HCT116 (cell line): ENCODE results near the gene SHROOM3. TPM values are rescaled to one million over a fixed set of nuclear protein-coding genes. Genes with fewer than 3 reads are reported as not detected.

Source experiments
- ATAC-seq: fragments of 200-7000 bp; cut with Tn5 transposase; 2 replicates; pipeline ENCODE4 v1.9.1; 2020; ENCODE audit warnings: mild to moderate bottlenecking, moderate library complexity
- BruUV-seq: library from RNA; stranded (reverse); fragments of 400-500 nt; replicated peaks from 2 replicates; lab custom pipeline; 2021; lab: Mats Ljungman, UMichigan
- CTCF ChIA-PET: fragments of 300-600 bp; sonication (Branson Sonifier 250); formaldehyde crosslinking; loops from one replicate; lab custom pipeline; 2021; ENCODE audit warnings: antibody characterized with exemption; lab: Charles Lee
- POLR2A ChIA-PET: fragments of 300-600, 350-600 bp; sonication (Branson Sonifier 250); formaldehyde crosslinking; loops from one replicate; lab custom pipeline; 2021; ENCODE audit warnings: antibody characterized with exemption; lab: Charles Lee
- RAD21 ChIA-PET, 2 experiments: fragments of 300-600 bp; sonication (Branson Sonifier 250); formaldehyde crosslinking; loops; one replicate each; lab custom pipeline; 2023; ENCODE audit warnings: low total read pairs in 2 of 2; ENCODE audit not compliant: uncharacterized antibody in 2 of 2, unreplicated experiment in 2 of 2, low non-redundant PET in 1 of 2; lab: Charles Lee
- DNase-seq: peaks from one replicate; pipeline ENCODE4 v3.0.0-alpha.2; 2010; ENCODE audit warnings: low read depth, low spot score
- H2AFZ ChIP-seq: fragments of 200-600 bp; shearing (Covaris generic), sonication (generic); 2 replicates; pipeline ENCODE4 v1.6.1; 2017; ENCODE audit warnings: low read depth, mixed run types, mixed read lengths, antibody characterized with exemption, low read length; ENCODE audit not compliant: poor library complexity, severe bottlenecking
- H3K27ac ChIP-seq: 2 replicates; pipeline ENCODE4 v1.5.1; 2012; ENCODE audit warnings: low read depth, low read length
- H3K27me3 ChIP-seq: fragments of 200-600 bp; sonication (generic); 2 replicates; pipeline ENCODE4 v1.6.1; 2016; ENCODE audit warnings: mixed run types, low read length, mixed read lengths; ENCODE audit not compliant: insufficient read depth
- H3K36me3 ChIP-seq, 2 experiments: fragments of 200-500 bp in 1 of 2; fragments of 200-600 bp in 1 of 2; sonication (Bioruptor generic) in 1 of 2; sonication (generic) in 1 of 2; 2 replicates each; pipeline versions ENCODE4 v1.5.1 to v1.6.1; 2014 to 2016; ENCODE audit warnings: low read length in 2 of 2, inconsistent platforms in 1 of 2, mixed read lengths in 1 of 2, mixed run types in 1 of 2; ENCODE audit not compliant: insufficient read depth in 2 of 2, control insufficient read depth in 1 of 2
- H3K4me1 ChIP-seq, 2 experiments: fragments of 200-600 bp in 1 of 2; sonication (generic) in 1 of 2; 2 replicates each; pipeline versions ENCODE4 v1.5.1 to v1.6.1; 2012 to 2017; ENCODE audit warnings: low read length in 2 of 2, inconsistent platforms in 1 of 2, mild to moderate bottlenecking in 1 of 2, mixed read lengths in 1 of 2, mixed run types in 1 of 2, moderate library complexity in 1 of 2; ENCODE audit not compliant: insufficient read depth in 2 of 2, control insufficient read depth in 1 of 2
- H3K4me2 ChIP-seq: fragments of 200-600 bp; sonication (generic); 2 replicates; pipeline ENCODE4 v1.6.1; 2017; ENCODE audit warnings: mixed run types, low read length, mixed read lengths
- H3K4me3 ChIP-seq, 2 experiments: fragments of 200-600 bp in 1 of 2; sonication (generic) in 1 of 2; replicated peaks in 1 of 2; 2 replicates each; pipeline ENCODE4 v1.5.1; 2011 to 2016; ENCODE audit warnings: low read length in 2 of 2, control low read depth in 1 of 2, low read depth in 1 of 2, mild to moderate bottlenecking in 1 of 2, mixed read lengths in 1 of 2, mixed run types in 1 of 2
- H3K79me2 ChIP-seq: fragments of 200-600 bp; sonication (generic); 2 replicates; pipeline ENCODE4 v1.6.1; 2017; ENCODE audit warnings: mild to moderate bottlenecking, mixed run types, low read length, moderate library complexity, mixed read lengths; ENCODE audit not compliant: insufficient read depth
- H3K9ac ChIP-seq: fragments of 200-600 bp; sonication (generic); 2 replicates; pipeline ENCODE4 v1.6.1; 2016; ENCODE audit warnings: low read length, mixed read lengths
- H3K9me2 ChIP-seq: fragments of 200-600 bp; sonication (generic), shearing (Covaris generic); 2 replicates; pipeline ENCODE4 v1.6.1; 2017; ENCODE audit warnings: mixed run types, mild to moderate bottlenecking, moderate library complexity; ENCODE audit not compliant: insufficient read depth
- H3K9me3 ChIP-seq, 2 experiments: fragments of 200-500 bp in 1 of 2; fragments of 200-600 bp in 1 of 2; sonication (Bioruptor generic) in 1 of 2; sonication (generic) in 1 of 2; 2 replicates each; pipeline ENCODE4 v1.6.1; 2014 to 2017; ENCODE audit warnings: low read length in 2 of 2, mixed read lengths in 2 of 2, inconsistent platforms in 1 of 2, low read depth in 1 of 2, mild to moderate bottlenecking in 1 of 2, mixed run types in 1 of 2, moderate library complexity in 1 of 2; ENCODE audit not compliant: control insufficient read depth in 1 of 2, insufficient read depth in 1 of 2
- H4K20me1 ChIP-seq: fragments of 200-600 bp; sonication (generic), shearing (Covaris generic); 2 replicates; pipeline ENCODE4 v1.6.1; 2017; ENCODE audit warnings: mixed run types, mild to moderate bottlenecking, moderate library complexity; ENCODE audit not compliant: insufficient read depth
- CEBPB ChIP-seq: IDR thresholded peaks from 2 replicates; pipeline ENCODE4 v1.6.1; 2012; ENCODE audit warnings: low read depth
- EGR1 ChIP-seq: IDR thresholded peaks from 2 replicates; pipeline ENCODE4 v1.6.1; 2012; ENCODE audit warnings: low read depth
- ELF1 ChIP-seq: IDR thresholded peaks from 2 replicates; pipeline ENCODE4 v1.6.1; 2012; ENCODE audit warnings: low read depth, borderline replicate concordance
- EZH2 ChIP-seq: fragments of 200-600 bp; sonication (generic); IDR thresholded peaks from 2 replicates; pipeline ENCODE4 v1.6.1; 2017; ENCODE audit warnings: antibody characterized with exemption, mixed run types
- FOSL1 ChIP-seq: IDR thresholded peaks from 2 replicates; pipeline ENCODE4 v1.6.1; 2012; ENCODE audit warnings: low read depth
- MAX ChIP-seq: IDR thresholded peaks from 2 replicates; pipeline ENCODE4 v1.6.1; 2012
- POLR2A ChIP-seq: IDR thresholded peaks from 2 replicates; pipeline ENCODE4 v1.7.0; 2011; ENCODE audit warnings: borderline replicate concordance; ENCODE audit not compliant: insufficient read depth, insufficient read length; ENCODE audit errors: extremely low read depth
- POLR2AphosphoS5 ChIP-seq: IDR thresholded peaks from 2 replicates; pipeline ENCODE4 v1.6.1; 2011; ENCODE audit warnings: mild to moderate bottlenecking, low read depth, low read length, moderate library complexity
- RAD21 ChIP-seq: IDR thresholded peaks from 2 replicates; pipeline ENCODE4 v1.6.1; 2012; ENCODE audit warnings: low read depth, mild to moderate bottlenecking
- SIN3A ChIP-seq: IDR thresholded peaks from 2 replicates; pipeline ENCODE4 v1.6.1; 2012; ENCODE audit warnings: low read depth
- SP1 ChIP-seq: IDR thresholded peaks from 2 replicates; pipeline ENCODE4 v1.6.1; 2012; ENCODE audit warnings: low read depth
- TCF7L2 ChIP-seq: IDR thresholded peaks from 2 replicates; pipeline ENCODE4 v1.7.0; 2011; ENCODE audit warnings: borderline replicate concordance, inconsistent platforms; ENCODE audit not compliant: insufficient read depth, insufficient read length; ENCODE audit errors: extremely low read depth
- intact Hi-C: fragments of 100-400 bp; cut with micrococcal nuclease; formaldehyde crosslinking; loops from 2 replicates; pipeline ENCODE4 v1.10.0; 2022
- total RNA-seq: library from RNA; stranded (reverse); gene quantifications from one replicate; pipeline ENCODE4 v1.2.1, GENCODE V29; 2021; ENCODE audit not compliant: unreplicated experiment
- TF ChIP-seq, protein P1 (sequence below), 3 experiments: fragments of 200-600 bp in 1 of 3; sonication (generic) in 1 of 3; IDR thresholded peaks in 2 of 3; conservative IDR thresholded peaks in 1 of 3; 2 replicates each; pipeline ENCODE4 v1.5.1; 2012 to 2017; ENCODE audit warnings: low read depth in 2 of 3, low read length in 2 of 3, antibody characterized with exemption in 1 of 3, borderline replicate concordance in 1 of 3, control low read depth in 1 of 3, mild to moderate bottlenecking in 1 of 3, mixed read lengths in 1 of 3, mixed run types in 1 of 3, moderate library complexity in 1 of 3; ENCODE audit not compliant: insufficient read depth in 1 of 3
- TF ChIP-seq, protein P2 (sequence below): IDR thresholded peaks from 2 replicates; pipeline ENCODE4 v1.6.1; 2011; ENCODE audit warnings: mild to moderate bottlenecking, low read length, moderate library complexity; ENCODE audit not compliant: insufficient replicate concordance; ENCODE audit errors: extremely low read depth
- TF ChIP-seq, protein P3 (sequence below): IDR thresholded peaks from 2 replicates; pipeline ENCODE4 v1.6.1; 2012

SHROOM3 gene
- total RNA-seq, 1 experiment from 2014 or later, result 22.5 TPM

- TF ChIP-seq, protein P1, sequence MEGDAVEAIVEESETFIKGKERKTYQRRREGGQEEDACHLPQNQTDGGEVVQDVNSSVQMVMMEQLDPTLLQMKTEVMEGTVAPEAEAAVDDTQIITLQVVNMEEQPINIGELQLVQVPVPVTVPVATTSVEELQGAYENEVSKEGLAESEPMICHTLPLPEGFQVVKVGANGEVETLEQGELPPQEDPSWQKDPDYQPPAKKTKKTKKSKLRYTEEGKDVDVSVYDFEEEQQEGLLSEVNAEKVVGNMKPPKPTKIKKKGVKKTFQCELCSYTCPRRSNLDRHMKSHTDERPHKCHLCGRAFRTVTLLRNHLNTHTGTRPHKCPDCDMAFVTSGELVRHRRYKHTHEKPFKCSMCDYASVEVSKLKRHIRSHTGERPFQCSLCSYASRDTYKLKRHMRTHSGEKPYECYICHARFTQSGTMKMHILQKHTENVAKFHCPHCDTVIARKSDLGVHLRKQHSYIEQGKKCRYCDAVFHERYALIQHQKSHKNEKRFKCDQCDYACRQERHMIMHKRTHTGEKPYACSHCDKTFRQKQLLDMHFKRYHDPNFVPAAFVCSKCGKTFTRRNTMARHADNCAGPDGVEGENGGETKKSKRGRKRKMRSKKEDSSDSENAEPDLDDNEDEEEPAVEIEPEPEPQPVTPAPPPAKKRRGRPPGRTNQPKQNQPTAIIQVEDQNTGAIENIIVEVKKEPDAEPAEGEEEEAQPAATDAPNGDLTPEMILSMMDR (IDR thresholded peaks at IDR 0.05 in 2 of 3, conservative IDR thresholded peaks at IDR 0.05 in 1 of 3; ENCODE audit: borderline replicate concordance in 1 of 3, insufficient read depth in 1 of 3, low read depth in 2 of 3, low read length in 2 of 3), result no peak
- TF ChIP-seq, protein P2, sequence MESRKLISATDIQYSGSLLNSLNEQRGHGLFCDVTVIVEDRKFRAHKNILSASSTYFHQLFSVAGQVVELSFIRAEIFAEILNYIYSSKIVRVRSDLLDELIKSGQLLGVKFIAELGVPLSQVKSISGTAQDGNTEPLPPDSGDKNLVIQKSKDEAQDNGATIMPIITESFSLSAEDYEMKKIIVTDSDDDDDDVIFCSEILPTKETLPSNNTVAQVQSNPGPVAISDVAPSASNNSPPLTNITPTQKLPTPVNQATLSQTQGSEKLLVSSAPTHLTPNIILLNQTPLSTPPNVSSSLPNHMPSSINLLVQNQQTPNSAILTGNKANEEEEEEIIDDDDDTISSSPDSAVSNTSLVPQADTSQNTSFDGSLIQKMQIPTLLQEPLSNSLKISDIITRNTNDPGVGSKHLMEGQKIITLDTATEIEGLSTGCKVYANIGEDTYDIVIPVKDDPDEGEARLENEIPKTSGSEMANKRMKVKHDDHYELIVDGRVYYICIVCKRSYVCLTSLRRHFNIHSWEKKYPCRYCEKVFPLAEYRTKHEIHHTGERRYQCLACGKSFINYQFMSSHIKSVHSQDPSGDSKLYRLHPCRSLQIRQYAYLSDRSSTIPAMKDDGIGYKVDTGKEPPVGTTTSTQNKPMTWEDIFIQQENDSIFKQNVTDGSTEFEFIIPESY, result no peak
- no peak for TF ChIP-seq EGR1
- no peak for TF ChIP-seq TCF7L2
- TF ChIP-seq SP1, result no peak
- no peak for TF ChIP-seq MAX
Measured at GRCh38 chr4:76569225-76569624, 134.2 kb downstream of the SHROOM3 start (continued).

DNA sequence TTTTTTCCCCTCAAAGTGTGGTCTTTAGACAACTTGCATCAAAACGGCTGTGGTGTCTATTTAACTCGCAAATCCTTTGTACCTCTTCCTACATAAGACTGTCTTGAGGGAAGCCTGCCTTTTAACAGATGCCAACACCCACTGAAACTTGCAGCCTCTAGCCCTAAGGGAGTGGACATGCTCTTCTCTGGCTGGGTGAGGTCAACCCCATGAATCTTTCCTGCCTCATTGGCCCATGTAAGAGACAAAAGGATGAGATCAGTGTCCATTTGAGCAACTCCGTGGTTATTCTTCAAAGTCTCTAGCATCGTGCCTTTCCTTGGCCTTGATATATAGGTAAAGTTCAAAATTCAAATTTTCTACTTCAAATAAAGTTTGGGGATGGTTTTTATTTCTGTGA lies 134.7 kb downstream of the SHROOM3 start:
- Histone ChIP-seq H3K79me2 (no peaks in the 10 kb centered on the region), H2AFZ (no peak overlapping the region), H3K27ac (no peak overlapping the region), H3K9me2 (no peaks in the 10 kb centered on the region), H4K20me1 (no peaks in the 10 kb centered on the region), H3K4me2 (no peak overlapping the region), H3K4me3 (no peak overlapping the region), H3K36me3 (no peaks in the 10 kb centered on the region), H3K9me3 (no peaks in the 10 kb centered on the region), H3K9ac (no peak overlapping the region), H3K27me3 (no peaks in the 10 kb centered on the region), H3K4me1 (peaks cover 0 to 16% of the 10 kb centered on the region in 2 experiments; a peak in 2 of 4 replicates)
- ATAC-seq, result no peak
- no TSS peak for BruUV-seq
- ChIA-PET RAD21 (interaction anchor here in 1 of 2 experiments (0.7 kb wide), 1 partner anchor 290 kb away, joined by 3 read pairs; no protein-coding TSS in a partner anchor), POLR2A (no interaction called here), CTCF (no interaction called here)
- DNase-seq, result no peak
- intact Hi-C loops, result no loop called here
- TF ChIP-seq EZH2 (no peak), SIN3A (no peak), TCF7L2 (no peak), POLR2A (no peak), CEBPB (no peak), FOSL1 (no peak), POLR2AphosphoS5 (no peak), ELF1 (no peak), RAD21 (no peak), EGR1 (no peak)
- TF ChIP-seq, protein P3, sequence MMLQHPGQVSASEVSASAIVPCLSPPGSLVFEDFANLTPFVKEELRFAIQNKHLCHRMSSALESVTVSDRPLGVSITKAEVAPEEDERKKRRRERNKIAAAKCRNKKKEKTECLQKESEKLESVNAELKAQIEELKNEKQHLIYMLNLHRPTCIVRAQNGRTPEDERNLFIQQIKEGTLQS, result no peak
- TF ChIP-seq, protein P1 (IDR thresholded peaks at IDR 0.05 in 2 of 3, conservative IDR thresholded peaks at IDR 0.05 in 1 of 3; ENCODE audit: borderline replicate concordance in 1 of 3, insufficient read depth in 1 of 3, low read depth in 2 of 3, low read length in 2 of 3), result no peak
- TF ChIP-seq, protein P2, result no peak
